HG02678 (cell line): ENCODE data around the gene AKAP5.

ENCODE experiments used
- ATAC-seq: cut with Tn5 transposase; IDR thresholded peaks from one replicate; pipeline ENCODE4 v1.9.1; 2021; ENCODE audit warnings: mild to moderate bottlenecking, moderate library complexity; ENCODE audit not compliant: unreplicated experiment

AKAP5 gene

GRCh38 chr14:64459405-64460136 is 5.7 kb upstream of the AKAP5 start:
- ATAC-seq, result no peak

GRCh38 chr14:64461221-64461620 is 4.1 kb upstream of the AKAP5 start:
- no peak for ATAC-seq

- ATAC-seq, result no peak
These were observed 2.1 kb upstream of the AKAP5 start for GRCh38 chr14:64463195-64463594.

GRCh38 chr14:64463873-64464272 is 1.4 kb upstream of the AKAP5 start:
- no peak for ATAC-seq

- ATAC-seq, result no peak
These were observed 648 bp upstream of the AKAP5 start for GRCh38 chr14:64464651-64465050.

- ATAC-seq, result peak; percentile 6
These were observed 694 bp downstream of the AKAP5 start for GRCh38 chr14:64465831-64466554.

- ATAC-seq, result no peak
These were observed 1.8 kb downstream of the AKAP5 start for GRCh38 chr14:64467101-64467500.

GRCh38 chr14:64467566-64467965 is 2.3 kb downstream of the AKAP5 start:
- ATAC-seq, result no peak

GRCh38 chr14:64468451-64468850 is 3.2 kb downstream of the AKAP5 start:
- no peak for ATAC-seq

- ATAC-seq, result no peak
These were observed 8.7 kb downstream of the AKAP5 start for GRCh38 chr14:64474041-64474440.

- no peak for ATAC-seq
These were observed 9.4 kb downstream of the AKAP5 start for GRCh38 chr14:64474698-64475097.

GRCh38 chr14:64475585-64476273 is 10.4 kb downstream of the AKAP5 start:
- no peak for ATAC-seq

- ATAC-seq, result no peak
These were observed 11.1 kb downstream of the AKAP5 start for GRCh38 chr14:64476438-64476837.

GRCh38 chr14:64478634-64479250 is 13.4 kb downstream of the AKAP5 start:
- no peak for ATAC-seq

GRCh38 chr14:64488590-64489099 is 23.3 kb downstream of the AKAP5 start:
- ATAC-seq, result no peak

GRCh38 chr14:64491637-64492036 is 26.3 kb downstream of the AKAP5 start:
- ATAC-seq, result no peak

GRCh38 chr14:64493455-64493854 is 28.2 kb downstream of the AKAP5 start:
- ATAC-seq, result no peak

GRCh38 chr14:64495252-64495651 is 30.0 kb downstream of the AKAP5 start:
- ATAC-seq, result no peak

- ATAC-seq, result no peak
These were observed 31.5 kb downstream of the AKAP5 start for GRCh38 chr14:64496764-64497163.

GRCh38 chr14:64500088-64500487 is 34.8 kb downstream of the AKAP5 start:
- ATAC-seq, result no peak
